GM12801 (cell line): ENCODE measurements around the gene MMP24.

Experiments
- TF ChIP-seq, protein P1 (sequence below): IDR thresholded peaks from one replicate; pipeline ENCODE4 v1.5.1; 2011; ENCODE audit warnings: control low read depth; ENCODE audit not compliant: insufficient read length; ENCODE audit errors: extremely low read depth

MMP24 gene

DNA sequence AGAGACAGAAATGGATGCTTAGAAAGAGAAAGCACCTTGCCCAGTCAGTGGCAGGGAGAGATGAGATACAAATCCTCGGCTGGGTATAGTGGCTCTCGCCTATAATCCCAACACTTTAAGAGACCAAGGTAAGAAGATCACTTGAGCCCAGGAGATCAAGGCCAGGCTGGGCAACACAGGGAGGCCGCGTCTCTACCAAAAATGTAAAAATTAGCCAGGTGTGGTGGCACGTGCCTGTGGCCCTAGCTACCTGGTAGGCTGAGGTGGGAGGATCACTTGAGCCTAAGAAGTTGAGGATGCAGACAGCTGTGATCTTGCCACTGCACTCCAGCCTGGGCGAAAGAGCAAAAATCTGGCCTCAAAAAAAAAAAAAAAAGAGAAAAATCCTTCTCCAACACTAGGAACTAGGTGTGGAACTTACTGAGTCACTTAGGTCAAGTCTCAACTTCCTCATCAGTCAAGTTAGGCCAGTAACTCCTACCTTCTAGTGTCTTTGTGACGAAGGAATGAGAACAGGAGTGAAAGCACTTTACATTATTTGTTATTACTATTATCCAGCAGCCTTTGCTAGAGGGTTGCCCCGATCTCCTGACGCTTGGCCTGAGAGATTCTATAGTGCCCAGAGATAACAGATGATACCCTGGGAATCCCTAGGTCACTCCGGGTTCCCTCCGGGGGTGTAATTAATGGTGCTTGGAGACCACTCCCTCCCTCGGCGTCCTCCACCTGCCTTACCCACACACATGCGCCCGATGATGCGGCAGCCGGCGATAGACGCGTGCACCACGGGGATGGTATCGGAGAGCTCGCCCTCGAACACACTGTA lies 57.2 kb downstream of the MMP24 start:
- TF ChIP-seq, protein P1, sequence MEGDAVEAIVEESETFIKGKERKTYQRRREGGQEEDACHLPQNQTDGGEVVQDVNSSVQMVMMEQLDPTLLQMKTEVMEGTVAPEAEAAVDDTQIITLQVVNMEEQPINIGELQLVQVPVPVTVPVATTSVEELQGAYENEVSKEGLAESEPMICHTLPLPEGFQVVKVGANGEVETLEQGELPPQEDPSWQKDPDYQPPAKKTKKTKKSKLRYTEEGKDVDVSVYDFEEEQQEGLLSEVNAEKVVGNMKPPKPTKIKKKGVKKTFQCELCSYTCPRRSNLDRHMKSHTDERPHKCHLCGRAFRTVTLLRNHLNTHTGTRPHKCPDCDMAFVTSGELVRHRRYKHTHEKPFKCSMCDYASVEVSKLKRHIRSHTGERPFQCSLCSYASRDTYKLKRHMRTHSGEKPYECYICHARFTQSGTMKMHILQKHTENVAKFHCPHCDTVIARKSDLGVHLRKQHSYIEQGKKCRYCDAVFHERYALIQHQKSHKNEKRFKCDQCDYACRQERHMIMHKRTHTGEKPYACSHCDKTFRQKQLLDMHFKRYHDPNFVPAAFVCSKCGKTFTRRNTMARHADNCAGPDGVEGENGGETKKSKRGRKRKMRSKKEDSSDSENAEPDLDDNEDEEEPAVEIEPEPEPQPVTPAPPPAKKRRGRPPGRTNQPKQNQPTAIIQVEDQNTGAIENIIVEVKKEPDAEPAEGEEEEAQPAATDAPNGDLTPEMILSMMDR: no peak

DNA sequence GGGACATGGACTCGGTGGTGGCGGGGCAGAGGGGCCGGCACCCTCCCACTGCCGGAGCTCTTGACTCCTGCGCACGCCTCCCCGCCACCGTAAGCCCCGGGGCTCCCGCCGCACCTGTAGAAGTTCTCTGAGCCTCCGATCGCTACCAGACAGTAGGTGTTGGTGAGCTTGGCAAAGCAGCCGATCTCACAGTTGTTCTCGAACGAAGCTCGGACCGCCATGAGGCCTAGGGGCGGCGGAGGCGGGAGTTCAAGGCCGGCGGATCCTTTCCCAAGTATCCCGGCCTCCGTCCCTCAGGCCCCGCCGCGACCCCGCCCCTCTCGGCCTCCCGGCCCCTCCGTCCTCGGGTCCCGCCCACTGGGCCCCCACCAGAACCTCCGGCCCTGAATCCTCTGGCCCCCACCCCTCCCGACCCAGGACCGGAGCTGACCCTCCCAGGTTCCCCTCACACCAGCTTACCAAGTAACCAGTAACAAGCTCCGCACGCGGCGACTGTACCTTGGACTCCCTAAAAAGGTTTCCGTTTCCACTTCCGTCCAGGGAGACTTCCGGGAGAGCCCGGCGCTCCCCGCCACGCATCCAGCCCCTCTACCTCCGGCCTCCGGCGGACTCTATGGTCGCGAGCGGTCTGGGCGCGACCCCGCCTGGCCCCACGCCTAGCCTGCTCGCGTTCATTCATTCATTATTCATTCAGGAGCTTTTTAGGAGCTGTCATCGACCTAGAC lies 57.9 kb downstream of the MMP24 start, which contains the start of gene EIF6:
Gene EIF6, minus strand, starts transcription at position 506 of the 725 bp plus-strand sequence. Its CDS starts 285 bp downstream, at position 221.
- TF ChIP-seq, protein P1: no peak

DNA sequence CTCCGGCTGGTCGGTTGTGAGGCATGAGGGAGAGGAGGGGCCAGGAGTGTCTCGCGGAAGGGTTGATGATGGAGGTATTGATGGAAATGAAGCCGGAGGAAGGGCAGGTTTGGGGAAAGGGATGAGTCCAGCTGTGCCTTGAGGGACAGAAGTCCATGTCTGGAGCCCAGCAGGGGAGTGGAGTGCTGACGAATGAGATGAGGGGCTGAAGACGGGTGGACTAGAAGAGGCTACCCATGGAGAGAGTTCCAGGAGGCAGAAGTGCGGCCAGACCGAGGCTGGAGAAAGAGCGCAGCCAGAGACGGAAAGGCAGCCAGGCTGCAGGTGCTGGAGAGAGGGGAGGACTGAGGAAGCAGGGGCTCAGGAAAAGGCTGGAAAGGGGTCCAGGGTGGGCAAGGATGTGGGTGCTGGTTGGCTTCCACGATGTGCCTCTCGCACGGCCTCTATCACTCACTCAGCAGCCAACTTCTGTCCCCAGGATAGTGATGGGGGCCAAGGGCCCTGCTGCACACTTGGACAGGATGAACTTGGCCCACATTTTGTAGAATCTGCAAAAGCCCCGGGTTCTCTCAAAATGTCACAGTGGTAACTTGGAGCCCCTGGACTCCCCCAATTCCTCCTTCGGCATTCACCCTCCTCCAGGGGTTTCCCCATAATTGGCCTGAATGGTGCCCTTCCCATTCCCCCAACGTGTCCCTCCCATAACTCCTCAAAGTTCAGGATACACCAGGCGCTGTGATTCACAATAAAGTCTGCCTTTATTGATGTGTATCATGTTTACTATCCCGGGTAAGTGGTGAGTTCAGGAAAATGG lies 58.7 kb downstream of the MMP24 start:
- TF ChIP-seq, protein P1: no peak

DNA sequence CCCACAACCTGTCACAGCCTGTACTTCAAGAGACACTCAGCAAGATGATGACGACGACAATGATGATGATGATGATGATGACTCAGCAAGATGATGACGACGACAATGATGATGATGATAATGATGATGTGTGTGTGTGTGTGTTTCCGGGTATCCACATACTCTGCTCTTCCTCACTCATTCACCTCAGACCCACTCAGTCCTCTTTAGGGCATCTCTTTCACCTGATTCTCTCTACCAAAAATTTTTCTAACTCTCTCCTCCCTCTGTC lies 59.3 kb downstream of the MMP24 start:
- TF ChIP-seq, protein P1: no peak

DNA sequence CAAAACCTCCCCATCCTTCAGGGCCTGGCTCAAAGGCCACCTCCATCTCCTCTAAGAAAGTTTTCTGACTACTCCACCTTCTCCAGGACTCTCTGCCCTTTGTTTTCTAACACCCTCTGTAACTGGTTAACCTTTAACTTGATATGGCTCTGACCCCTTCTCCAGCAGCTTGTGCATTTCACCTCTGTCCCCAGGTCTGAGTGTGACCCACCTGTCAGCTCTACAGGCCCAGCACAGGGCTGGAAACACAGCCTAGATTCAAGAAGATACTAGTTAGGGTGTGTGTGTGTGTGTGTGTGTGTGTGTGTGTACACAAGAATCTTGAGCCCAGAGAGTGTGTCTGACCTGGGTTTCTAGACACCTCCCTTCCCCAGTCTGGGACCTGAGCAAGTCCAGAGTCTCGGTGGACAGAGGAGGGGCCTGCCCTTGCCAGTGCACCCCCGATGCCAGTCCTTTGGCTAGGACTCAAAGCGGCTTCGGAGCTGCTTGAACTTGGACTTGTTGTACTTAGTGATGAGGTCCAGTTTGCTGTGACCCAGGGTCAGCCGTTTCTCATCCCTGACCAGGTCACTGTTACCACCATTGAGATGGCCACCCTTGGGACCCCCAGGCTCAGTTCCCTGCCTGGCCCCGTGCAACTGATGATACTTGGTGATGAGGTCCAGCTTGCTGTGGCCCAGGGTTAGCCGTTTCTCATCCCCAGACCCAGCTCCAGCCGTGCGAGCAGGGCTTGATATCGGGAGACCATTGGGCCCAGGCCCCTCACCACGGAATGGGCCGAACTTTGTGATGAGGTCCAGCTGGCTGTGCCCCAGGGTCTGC lies 59.8 kb downstream of the MMP24 start:
- TF ChIP-seq, protein P1: no peak

DNA sequence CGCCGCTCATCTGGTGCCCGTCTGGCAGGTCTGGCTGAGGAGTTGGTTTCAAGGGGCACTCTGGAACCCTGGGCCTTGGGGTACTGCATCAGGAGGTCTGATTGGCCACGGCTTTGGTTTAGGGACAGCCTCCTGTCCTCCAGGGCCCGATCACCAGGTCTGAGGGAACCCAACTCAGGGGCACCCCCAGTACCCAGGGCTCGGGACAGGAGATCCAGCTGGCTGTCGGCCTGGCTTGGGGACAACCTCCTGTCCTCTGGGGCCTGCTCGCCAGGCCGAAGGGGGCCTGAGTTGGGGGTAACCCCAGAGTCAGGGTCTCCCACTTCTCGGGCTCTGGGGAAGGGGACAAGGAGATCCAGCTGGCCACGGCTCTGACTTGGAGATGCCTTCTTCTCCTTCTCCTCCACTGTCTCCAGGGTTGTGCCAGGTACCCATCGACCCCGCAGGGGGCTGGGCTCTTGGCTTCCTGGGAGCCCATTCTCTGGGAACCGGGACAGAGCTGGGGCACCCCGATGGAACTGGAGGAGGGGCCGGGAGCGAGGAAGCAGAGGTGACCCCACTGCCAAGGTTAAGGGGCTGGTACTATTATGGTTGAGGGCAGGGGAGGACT lies 60.5 kb downstream of the MMP24 start:
- TF ChIP-seq, protein P1: no peak
